ENCODE data around the gene EXOC3L1.

EXOC3L1 gene

DNA sequence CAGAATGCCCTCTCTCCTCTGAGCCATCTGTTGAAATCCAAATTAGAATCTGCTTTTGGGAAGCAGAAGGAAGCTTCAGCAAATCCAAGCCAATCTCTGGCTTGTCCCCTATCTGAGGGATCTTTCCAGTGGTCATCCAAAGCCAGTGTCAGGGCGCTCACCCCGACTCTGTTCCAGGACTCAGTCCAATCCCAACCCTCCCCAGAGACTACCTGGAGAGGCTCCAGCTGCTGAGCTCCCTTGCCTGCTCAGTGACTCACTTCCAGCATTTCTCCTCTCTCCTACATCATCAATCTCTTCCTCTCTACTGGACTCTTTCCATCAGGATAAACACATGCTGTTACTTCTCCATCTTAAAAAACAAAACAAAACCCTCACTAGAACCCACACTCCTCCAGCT lies 8.6 kb downstream of the EXOC3L1 start:
- DNase-seq (ENCODE audit: low read depth): no peak
- H3K4me3 ChIP-seq (ENCODE audit: low read depth, low read length): no peak overlapping the region
- TF ChIP-seq, protein P1, sequence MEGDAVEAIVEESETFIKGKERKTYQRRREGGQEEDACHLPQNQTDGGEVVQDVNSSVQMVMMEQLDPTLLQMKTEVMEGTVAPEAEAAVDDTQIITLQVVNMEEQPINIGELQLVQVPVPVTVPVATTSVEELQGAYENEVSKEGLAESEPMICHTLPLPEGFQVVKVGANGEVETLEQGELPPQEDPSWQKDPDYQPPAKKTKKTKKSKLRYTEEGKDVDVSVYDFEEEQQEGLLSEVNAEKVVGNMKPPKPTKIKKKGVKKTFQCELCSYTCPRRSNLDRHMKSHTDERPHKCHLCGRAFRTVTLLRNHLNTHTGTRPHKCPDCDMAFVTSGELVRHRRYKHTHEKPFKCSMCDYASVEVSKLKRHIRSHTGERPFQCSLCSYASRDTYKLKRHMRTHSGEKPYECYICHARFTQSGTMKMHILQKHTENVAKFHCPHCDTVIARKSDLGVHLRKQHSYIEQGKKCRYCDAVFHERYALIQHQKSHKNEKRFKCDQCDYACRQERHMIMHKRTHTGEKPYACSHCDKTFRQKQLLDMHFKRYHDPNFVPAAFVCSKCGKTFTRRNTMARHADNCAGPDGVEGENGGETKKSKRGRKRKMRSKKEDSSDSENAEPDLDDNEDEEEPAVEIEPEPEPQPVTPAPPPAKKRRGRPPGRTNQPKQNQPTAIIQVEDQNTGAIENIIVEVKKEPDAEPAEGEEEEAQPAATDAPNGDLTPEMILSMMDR (IDR thresholded peaks at IDR 0.05; ENCODE audit: control insufficient read depth, extremely low read depth, insufficient read depth): no peak

DNA sequence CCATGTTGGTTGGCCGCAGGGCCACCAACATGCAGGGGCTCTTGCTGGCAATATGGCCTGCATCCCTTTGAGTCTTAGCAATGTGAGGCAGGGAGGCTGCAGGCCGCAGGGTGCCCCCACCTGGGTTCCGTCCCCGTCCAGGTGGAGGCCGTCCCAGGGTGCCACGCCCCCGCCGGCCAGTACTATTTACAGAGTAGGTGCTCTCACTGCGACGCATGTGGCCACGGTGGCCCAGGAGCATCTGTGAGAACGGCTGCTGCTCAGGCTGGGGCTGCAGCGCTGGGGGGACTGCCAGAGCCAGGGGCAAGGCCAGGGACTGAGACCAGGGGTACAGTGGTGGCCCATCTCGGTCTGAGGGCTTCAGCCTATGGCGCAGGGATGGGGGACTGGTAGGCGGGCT lies 9.8 kb downstream of the EXOC3L1 start:
- TF ChIP-seq, protein P1 (IDR thresholded peaks at IDR 0.05; ENCODE audit: control insufficient read depth, extremely low read depth, insufficient read depth): no peak
- DNase-seq (ENCODE audit: low read depth): no peak
- H3K4me3 ChIP-seq (ENCODE audit: low read depth, low read length): no peak overlapping the region

DNA sequence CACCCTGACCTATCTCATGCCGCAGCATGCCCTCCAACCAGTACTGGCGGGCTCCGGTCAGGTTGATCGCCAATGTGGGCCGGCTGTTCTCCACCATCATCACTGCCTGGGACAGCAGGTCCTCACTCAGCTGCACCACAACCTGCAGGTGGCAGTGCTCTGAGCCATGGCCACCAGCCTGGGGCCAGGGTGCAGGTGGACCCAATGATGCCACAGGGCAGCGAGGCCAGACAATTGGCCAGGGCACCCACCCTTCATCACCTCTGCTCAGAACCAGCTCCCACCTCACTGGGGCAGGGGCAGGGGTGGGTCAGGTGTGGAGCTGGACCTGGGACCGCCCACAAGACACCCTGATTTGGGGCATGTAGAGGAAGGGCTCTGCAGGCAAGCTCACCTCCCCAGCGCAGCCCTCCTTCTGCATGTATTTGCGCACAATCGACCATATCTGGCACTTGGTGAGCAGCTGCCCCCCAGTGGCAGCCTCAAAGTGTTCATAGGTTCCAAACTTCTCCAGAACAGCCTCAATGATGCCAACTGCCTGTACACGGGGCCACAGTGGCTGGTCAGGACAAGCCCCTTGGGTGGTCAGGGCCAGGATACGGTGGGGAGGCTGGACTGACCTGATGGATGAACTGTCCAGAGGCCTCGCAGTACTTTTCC lies 10.4 kb downstream of the EXOC3L1 start:
- H3K4me3 ChIP-seq (ENCODE audit: low read depth, low read length): no peak overlapping the region
- TF ChIP-seq, protein P1 (IDR thresholded peaks at IDR 0.05; ENCODE audit: control insufficient read depth, extremely low read depth, insufficient read depth): peak; percentile 47
- DNase-seq (ENCODE audit: low read depth): no peak

DNA sequence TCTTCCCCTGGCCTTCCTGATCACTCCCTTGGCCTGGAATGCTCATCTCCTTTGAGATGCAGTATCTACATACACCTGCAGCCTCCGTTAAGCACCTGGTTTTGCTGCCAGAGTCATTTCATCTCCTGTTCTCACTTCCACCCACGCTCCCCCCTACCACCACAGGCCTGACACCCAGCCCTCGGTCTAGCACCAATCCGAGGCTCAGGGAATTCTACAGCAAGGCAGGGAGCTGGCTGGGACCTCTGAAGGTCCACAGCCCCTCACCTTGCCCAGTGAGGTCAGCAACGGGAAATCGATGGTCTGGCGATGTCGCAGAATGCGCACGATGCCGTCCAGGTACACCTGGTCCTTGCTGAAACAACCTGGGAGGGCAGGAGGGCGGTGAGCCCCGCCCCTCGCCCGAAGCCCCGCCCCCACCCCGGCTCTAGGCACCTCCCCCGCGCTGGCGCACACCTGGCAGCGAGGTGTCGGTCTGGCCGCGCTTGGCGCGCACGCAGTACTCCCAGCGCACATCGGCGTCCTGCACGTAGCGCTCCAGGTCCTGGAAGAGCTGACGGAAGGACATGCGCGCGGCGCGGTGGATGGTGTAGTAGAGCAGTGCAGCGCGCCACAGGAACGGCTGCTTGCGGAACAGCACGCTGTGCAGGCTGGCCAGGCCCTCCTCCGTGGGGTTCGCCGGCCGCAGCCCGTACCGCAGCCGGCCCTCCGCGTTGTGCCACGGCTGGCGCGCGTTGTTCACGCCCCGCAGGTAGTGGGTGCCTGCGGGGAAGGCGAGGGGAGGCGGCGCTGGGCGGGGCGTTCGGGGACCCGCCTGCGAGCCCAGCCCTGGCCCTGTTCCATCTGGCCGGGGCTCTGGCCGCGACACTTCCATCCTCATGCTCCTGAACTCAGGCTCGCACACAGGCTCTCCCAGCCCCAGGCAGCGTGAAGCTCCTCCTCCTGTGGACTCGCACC lies 11.9 kb downstream of the EXOC3L1 start:
- DNase-seq (ENCODE audit: low read depth): peak; percentile 96
- H3K4me3 ChIP-seq (ENCODE audit: low read depth, low read length): peak overlapping the region; percentile 52
- TF ChIP-seq, protein P1 (IDR thresholded peaks at IDR 0.05; ENCODE audit: control insufficient read depth, extremely low read depth, insufficient read depth): no peak

DNA sequence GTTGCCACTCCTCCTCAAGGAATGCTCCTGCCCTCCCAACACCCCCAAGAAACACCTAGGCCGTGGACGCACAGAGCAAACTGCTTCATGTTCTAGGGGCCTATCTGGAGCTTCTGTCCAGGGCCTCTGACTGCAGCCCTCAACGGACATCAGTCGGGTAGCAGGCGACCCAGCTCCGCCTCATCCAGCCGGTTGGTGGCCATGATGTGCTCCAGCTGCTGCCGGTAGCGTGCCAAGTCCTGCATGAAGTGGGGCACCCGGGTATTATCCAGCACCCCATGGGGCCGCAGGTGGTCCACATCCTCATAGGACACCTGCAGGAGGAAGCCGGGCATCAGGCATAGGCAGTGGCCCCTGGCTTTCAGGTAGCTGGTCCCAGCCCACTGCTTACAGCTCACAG lies 13.3 kb downstream of the EXOC3L1 start:
- no peak overlapping the region for H3K4me3 ChIP-seq (ENCODE audit: low read depth, low read length)
- no peak for DNase-seq (ENCODE audit: low read depth)
- TF ChIP-seq, protein P1 (IDR thresholded peaks at IDR 0.05; ENCODE audit: control insufficient read depth, extremely low read depth, insufficient read depth): no peak

DNA sequence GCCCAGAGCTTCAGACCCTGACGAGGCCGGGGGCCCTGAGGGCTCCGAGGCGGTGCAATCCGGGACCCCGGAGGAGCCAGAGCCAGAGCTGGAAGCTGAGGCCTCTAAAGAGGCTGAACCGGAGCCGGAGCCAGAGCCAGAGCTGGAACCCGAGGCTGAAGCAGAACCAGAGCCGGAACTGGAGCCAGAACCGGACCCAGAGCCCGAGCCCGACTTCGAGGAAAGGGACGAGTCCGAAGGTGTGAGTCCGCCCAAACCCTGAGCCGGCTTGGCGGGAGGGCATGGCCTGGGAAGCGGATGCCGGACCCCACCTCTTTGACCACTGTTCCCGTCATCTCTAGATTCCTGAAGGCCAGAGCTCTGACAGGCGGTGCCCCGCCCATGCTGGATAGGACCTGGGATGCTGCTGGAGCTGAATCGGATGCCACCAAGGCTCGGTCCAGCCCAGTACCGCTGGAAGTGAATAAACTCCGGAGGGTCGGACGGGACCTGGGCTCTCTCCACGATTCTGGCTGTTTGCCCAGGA lies 15.2 kb downstream of the EXOC3L1 start:
- DNase-seq (ENCODE audit: low read depth): no peak
- H3K4me3 ChIP-seq (ENCODE audit: low read depth, low read length): peak overlapping the region; percentile 52
- TF ChIP-seq, protein P1 (IDR thresholded peaks at IDR 0.05; ENCODE audit: control insufficient read depth, extremely low read depth, insufficient read depth): no peak
